Endodermal cell (in vitro differentiated cells): ENCODE data around the gene ANGPTL4. TPM values are rescaled to one million over a fixed set of nuclear protein-coding genes. Genes with fewer than 3 reads are reported as not detected.

ENCODE experiments used
- DNase-seq: peaks from one replicate; pipeline ENCODE4 v3.0.0-alpha.2; 2017
- H3K27ac ChIP-seq: 2 replicates; pipeline ENCODE4 v1.5.1; 2013; ENCODE audit warnings: mild to moderate bottlenecking, low read depth, low read length, moderate library complexity
- H3K27me3 ChIP-seq: 2 replicates; pipeline ENCODE4 v1.6.1; 2013; ENCODE audit warnings: mild to moderate bottlenecking, low read length, moderate library complexity; ENCODE audit not compliant: insufficient read depth, control insufficient read depth, poor library complexity, severe bottlenecking
- H3K36me3 ChIP-seq: 2 replicates; pipeline ENCODE4 v1.7.0; 2013; ENCODE audit warnings: mild to moderate bottlenecking, low read length, moderate library complexity; ENCODE audit not compliant: control insufficient read depth, insufficient read depth
- H3K4me1 ChIP-seq: one replicate; pipeline ENCODE4 v1.7.0; 2013; ENCODE audit warnings: low read length; ENCODE audit not compliant: control insufficient read depth, insufficient read depth
- H3K4me3 ChIP-seq: 2 replicates; pipeline ENCODE4 v1.5.1; 2013; ENCODE audit warnings: mild to moderate bottlenecking, low read length, moderate library complexity
- H3K9ac ChIP-seq: 2 replicates; pipeline ENCODE4 v1.6.1; 2013; ENCODE audit warnings: mild to moderate bottlenecking, low read length, moderate library complexity; ENCODE audit not compliant: poor library complexity, severe bottlenecking; ENCODE audit errors: extremely low read depth
- H3K9me3 ChIP-seq: 2 replicates; pipeline ENCODE4 v1.6.1; 2013; ENCODE audit warnings: mild to moderate bottlenecking, low read length, moderate library complexity; ENCODE audit not compliant: control insufficient read depth
- H3K27ac Mint-ChIP-seq: 2 replicates; pipeline ENCODE4 v1.8.0; 2020; ENCODE audit warnings: mixed read lengths
- H3K27me3 Mint-ChIP-seq: 2 replicates; pipeline ENCODE4 v1.8.0; 2021; ENCODE audit warnings: mild to moderate bottlenecking, mixed read lengths; ENCODE audit not compliant: insufficient read depth
- H3K36me3 Mint-ChIP-seq: 2 replicates; pipeline ENCODE4 v1.8.0; 2020; ENCODE audit warnings: low read depth, mixed read lengths
- H3K4me1 Mint-ChIP-seq: 2 replicates; pipeline ENCODE4 v1.8.0; 2020; ENCODE audit warnings: mixed read lengths
- H3K4me3 Mint-ChIP-seq: 2 replicates; pipeline ENCODE4 v1.8.0; 2020; ENCODE audit warnings: mild to moderate bottlenecking, moderate library complexity, mixed read lengths
- H3K9me3 Mint-ChIP-seq: 2 replicates; pipeline ENCODE4 v1.8.0; 2020; ENCODE audit warnings: mild to moderate bottlenecking, mixed read lengths
- WGBS, 2 experiments: methylation state at CpG; one replicate each; pipeline versions ENCODE4 v1.1.5 to v1.1.7; 2013; ENCODE audit warnings: missing lambda C conversion rate in 2 of 2, mixed read lengths in 1 of 2; ENCODE audit not compliant: insufficient coverage in 1 of 2, insufficient read length in 1 of 2; 5-methylcytosine and 5-hydroxymethylcytosine counted together
- total RNA-seq, 2 donors: library from RNA; stranded (reverse); fragmentation: NEBNext Ultra II Directional in 1 of 2; extraction: Animal tissue kit (Norgen Biotek cat#: 25700) in 1 of 2; gene quantifications; 2 replicates in 1 of 2; 3 replicates in 1 of 2; pipeline ENCODE4 v1.2.1, GENCODE V29; 2021
- TF ChIP-seq, protein P1 (sequence below): fragments of 200-600 bp; sonication (generic); conservative IDR thresholded peaks from 2 replicates; pipeline ENCODE4 v1.5.0; 2021; ENCODE audit warnings: antibody characterized with exemption, mild to moderate bottlenecking

Gene ANGPTL4
- total RNA-seq, 2 donors from 2014 or later: 10.9 to 13.2 TPM

DNA sequence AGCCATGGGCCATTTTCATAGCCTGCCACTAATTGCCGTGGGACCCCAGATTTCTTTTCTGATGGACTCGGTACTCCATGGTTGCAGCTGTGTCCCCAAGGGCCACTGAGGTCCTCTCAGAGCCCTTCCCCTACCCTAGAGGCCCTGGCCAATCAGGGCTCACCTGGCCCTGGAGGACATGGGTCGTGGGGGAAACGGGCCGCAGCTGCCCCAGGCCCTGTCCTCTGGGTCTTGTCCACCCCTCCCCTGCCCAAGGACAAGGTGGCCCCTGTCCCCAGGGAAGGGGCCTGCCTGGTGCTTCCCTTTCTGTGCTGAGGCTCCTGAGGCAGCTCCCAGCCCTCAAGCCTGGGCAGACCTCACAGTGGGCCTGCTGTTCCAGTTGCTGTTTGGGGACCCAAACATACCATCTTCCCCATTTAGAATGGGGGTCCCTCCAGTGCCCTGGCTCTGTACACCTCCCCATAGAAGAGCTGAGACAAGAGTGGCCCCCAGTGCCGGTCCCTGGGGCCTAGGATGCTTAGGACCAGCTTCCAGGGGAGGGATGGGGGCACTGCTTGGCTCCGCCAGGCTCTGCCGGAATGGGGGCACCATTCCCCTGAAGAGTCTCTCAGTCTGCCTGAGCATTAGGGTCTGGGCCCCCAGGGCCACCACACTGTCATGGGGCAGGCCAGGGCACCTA is 29.4 kb downstream of the ANGPTL4 start:
- Mint-ChIP-seq H3K4me1 (peaks cover 8% of the 10 kb centered on the region), H3K9me3 (no peaks in the 10 kb centered on the region), H3K27me3 (no peaks in the 10 kb centered on the region), H3K27ac (no peak overlapping the region), H3K36me3 (peaks cover 19% of the 10 kb centered on the region), H3K4me3 (no peak overlapping the region)
- H3K27me3 ChIP-seq: no peaks in the 10 kb centered on the region
- peaks cover 3% of the 10 kb centered on the region for H3K36me3 ChIP-seq
- TF ChIP-seq, protein P1, sequence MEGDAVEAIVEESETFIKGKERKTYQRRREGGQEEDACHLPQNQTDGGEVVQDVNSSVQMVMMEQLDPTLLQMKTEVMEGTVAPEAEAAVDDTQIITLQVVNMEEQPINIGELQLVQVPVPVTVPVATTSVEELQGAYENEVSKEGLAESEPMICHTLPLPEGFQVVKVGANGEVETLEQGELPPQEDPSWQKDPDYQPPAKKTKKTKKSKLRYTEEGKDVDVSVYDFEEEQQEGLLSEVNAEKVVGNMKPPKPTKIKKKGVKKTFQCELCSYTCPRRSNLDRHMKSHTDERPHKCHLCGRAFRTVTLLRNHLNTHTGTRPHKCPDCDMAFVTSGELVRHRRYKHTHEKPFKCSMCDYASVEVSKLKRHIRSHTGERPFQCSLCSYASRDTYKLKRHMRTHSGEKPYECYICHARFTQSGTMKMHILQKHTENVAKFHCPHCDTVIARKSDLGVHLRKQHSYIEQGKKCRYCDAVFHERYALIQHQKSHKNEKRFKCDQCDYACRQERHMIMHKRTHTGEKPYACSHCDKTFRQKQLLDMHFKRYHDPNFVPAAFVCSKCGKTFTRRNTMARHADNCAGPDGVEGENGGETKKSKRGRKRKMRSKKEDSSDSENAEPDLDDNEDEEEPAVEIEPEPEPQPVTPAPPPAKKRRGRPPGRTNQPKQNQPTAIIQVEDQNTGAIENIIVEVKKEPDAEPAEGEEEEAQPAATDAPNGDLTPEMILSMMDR: no peak
- WGBS, 2 experiments: 67 to 100% methylated on average over 3 to 8 of the region's 8 CpGs
- no peak overlapping the region for H3K4me3 ChIP-seq
- H3K27ac ChIP-seq: no peak overlapping the region
- no peak overlapping the region for H3K9ac ChIP-seq
- peaks cover 11% of the 10 kb centered on the region for H3K4me1 ChIP-seq
- H3K9me3 ChIP-seq: no peaks in the 10 kb centered on the region
- no peak for DNase-seq

DNA sequence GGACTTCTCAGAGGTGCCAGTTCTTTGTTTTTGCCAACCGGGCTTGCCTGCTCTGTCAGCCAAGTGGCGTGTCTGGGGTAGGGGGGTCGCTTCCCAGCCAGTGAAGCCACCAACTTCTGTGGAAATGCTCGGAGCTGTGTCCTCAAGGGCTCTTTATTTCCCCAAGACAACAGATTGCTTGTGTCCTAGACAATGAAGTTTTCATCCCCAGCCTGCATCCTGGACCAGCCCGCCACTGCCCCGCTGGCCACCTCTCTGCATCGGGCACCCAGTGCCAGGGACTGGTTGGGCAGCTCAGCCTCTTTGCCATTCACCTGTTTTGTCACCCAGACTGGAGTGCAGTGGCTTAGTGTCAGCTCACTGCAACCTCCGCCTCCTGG is 29.9 kb downstream of the ANGPTL4 start:
- WGBS, 2 experiments: 97 to 100% methylated on average over 5 to 8 of the region's 8 CpGs
- no peak overlapping the region for H3K27ac Mint-ChIP-seq

DNA sequence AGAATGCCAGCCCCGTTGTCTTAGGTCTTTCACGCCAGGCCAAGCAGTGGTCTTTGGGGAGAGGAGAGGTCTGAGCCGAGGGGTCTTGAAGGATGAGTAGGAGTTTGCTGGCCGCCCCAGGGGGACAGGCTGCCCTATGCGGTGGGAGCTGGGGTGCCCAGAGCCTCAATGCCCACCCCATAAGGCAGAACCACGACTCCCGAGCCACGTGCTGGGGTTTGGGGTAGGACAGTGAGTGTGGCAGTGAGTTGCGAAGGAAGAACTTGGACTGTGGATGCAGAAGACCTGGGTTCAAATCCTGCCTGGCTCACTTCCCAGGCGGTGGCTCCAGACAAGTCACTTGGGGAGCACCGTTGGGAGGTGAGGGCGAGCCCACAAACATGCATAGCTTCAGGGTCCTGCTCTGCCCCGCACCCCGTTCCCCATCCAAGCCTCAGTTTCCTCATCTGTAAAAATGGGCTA is 31.7 kb downstream of the ANGPTL4 start:
- peaks cover 37% of the 10 kb centered on the region for H3K36me3 Mint-ChIP-seq
- WGBS, 2 experiments: 86 to 88% methylated on average over 12 to 14 of the region's 14 CpGs
- H3K27ac ChIP-seq: no peak overlapping the region
- H3K9ac ChIP-seq: no peak overlapping the region
- H3K36me3 ChIP-seq: peaks cover 16% of the 10 kb centered on the region
- no peak for DNase-seq
- H3K4me1 Mint-ChIP-seq: peaks cover 8% of the 10 kb centered on the region
- no peak overlapping the region for H3K27ac Mint-ChIP-seq
- H3K27me3 Mint-ChIP-seq: no peaks in the 10 kb centered on the region
- H3K9me3 ChIP-seq: no peaks in the 10 kb centered on the region
- no peak overlapping the region for H3K4me3 ChIP-seq
- TF ChIP-seq, protein P1: no peak
- H3K9me3 Mint-ChIP-seq: no peaks in the 10 kb centered on the region
- H3K4me1 ChIP-seq: peaks cover 11% of the 10 kb centered on the region
- H3K4me3 Mint-ChIP-seq: no peak overlapping the region
- H3K27me3 ChIP-seq: no peaks in the 10 kb centered on the region

More for the DNA sequence above, 29.9 kb downstream of the ANGPTL4 start:
- Histone ChIP-seq H3K4me3 (no peak overlapping the region), H3K9me3 (no peaks in the 10 kb centered on the region), H3K4me1 (peaks cover 11% of the 10 kb centered on the region), H3K9ac (no peak overlapping the region), H3K36me3 (peaks cover 3% of the 10 kb centered on the region), H3K27ac (no peak overlapping the region), H3K27me3 (no peaks in the 10 kb centered on the region)
- Mint-ChIP-seq H3K4me1 (peaks cover 8% of the 10 kb centered on the region), H3K36me3 (peaks cover 22% of the 10 kb centered on the region), H3K27me3 (no peaks in the 10 kb centered on the region), H3K4me3 (no peak overlapping the region), H3K9me3 (no peaks in the 10 kb centered on the region)
- no peak for DNase-seq
- TF ChIP-seq, protein P1: no peak
